ENCODE results near the gene C20orf144.

DNA sequence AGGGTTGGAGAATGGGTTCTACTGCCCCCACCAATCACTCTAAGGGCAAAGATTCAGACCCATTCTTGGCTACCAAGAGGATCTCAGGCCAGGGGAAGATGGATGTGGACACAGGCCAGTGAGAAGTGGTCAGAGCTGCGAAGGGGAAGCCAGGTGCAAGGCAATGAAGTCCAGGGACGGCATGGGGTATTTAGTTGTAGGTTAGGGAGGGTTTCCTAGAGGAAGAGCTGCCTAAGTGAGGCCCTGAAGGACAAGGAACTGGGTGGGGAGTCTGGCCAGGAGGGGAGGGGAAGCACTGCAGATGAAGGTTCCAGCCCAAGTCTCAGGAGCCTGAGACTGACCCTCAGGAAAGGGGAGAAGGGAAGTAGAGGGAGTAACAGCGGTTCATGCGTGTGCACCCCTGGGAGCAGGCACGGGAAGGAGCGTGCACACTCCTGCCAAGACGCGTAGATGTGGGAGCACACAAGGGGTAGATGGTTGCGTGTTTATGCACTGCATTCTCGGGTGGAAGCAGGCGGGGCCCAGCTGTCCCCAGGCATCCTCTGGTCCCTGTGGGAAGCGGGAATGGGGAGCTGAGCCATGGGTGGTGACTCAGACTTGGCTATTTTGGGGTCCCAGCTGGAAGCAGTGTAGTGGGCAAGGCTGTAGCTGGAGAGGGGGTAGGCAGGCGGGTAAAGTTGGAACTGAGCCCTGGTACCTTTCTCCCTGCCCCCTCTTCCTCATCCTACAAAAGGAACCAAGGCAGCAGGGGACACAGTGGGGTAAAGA lies 7.9 kb downstream of the C20orf144 start:
- TF ChIP-seq TCF7L2 (IDR thresholded peaks at IDR 0.05; ENCODE audit: low read depth, low read length) = no peak
- TF ChIP-seq, protein P1, sequence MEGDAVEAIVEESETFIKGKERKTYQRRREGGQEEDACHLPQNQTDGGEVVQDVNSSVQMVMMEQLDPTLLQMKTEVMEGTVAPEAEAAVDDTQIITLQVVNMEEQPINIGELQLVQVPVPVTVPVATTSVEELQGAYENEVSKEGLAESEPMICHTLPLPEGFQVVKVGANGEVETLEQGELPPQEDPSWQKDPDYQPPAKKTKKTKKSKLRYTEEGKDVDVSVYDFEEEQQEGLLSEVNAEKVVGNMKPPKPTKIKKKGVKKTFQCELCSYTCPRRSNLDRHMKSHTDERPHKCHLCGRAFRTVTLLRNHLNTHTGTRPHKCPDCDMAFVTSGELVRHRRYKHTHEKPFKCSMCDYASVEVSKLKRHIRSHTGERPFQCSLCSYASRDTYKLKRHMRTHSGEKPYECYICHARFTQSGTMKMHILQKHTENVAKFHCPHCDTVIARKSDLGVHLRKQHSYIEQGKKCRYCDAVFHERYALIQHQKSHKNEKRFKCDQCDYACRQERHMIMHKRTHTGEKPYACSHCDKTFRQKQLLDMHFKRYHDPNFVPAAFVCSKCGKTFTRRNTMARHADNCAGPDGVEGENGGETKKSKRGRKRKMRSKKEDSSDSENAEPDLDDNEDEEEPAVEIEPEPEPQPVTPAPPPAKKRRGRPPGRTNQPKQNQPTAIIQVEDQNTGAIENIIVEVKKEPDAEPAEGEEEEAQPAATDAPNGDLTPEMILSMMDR (IDR thresholded peaks at IDR 0.05) = no peak
- TF ChIP-seq, protein P2, sequence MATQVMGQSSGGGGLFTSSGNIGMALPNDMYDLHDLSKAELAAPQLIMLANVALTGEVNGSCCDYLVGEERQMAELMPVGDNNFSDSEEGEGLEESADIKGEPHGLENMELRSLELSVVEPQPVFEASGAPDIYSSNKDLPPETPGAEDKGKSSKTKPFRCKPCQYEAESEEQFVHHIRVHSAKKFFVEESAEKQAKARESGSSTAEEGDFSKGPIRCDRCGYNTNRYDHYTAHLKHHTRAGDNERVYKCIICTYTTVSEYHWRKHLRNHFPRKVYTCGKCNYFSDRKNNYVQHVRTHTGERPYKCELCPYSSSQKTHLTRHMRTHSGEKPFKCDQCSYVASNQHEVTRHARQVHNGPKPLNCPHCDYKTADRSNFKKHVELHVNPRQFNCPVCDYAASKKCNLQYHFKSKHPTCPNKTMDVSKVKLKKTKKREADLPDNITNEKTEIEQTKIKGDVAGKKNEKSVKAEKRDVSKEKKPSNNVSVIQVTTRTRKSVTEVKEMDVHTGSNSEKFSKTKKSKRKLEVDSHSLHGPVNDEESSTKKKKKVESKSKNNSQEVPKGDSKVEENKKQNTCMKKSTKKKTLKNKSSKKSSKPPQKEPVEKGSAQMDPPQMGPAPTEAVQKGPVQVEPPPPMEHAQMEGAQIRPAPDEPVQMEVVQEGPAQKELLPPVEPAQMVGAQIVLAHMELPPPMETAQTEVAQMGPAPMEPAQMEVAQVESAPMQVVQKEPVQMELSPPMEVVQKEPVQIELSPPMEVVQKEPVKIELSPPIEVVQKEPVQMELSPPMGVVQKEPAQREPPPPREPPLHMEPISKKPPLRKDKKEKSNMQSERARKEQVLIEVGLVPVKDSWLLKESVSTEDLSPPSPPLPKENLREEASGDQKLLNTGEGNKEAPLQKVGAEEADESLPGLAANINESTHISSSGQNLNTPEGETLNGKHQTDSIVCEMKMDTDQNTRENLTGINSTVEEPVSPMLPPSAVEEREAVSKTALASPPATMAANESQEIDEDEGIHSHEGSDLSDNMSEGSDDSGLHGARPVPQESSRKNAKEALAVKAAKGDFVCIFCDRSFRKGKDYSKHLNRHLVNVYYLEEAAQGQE (IDR thresholded peaks at IDR 0.05; ENCODE audit: insufficient read depth in 1 of 2, low read depth in 2 of 2, low read length in 1 of 2) = no peak
